Testis (tissue), 3 donors: ENCODE data around the gene SEPTIN6. TPM values are rescaled to one million over a fixed set of nuclear protein-coding genes. Genes with fewer than 3 reads are reported as not detected.

Experiments used
- DNase-seq: peaks from one replicate; pipeline ENCODE4 v3.0.0-alpha.2; 2019
- H3K27ac ChIP-seq, 2 donors: fragments of 200-600 bp; sonication (generic); one replicate each; pipeline ENCODE4 v1.5.1; 2019
- H3K27me3 ChIP-seq: fragments of 200-600 bp; sonication (generic); one replicate; pipeline ENCODE4 v1.5.1; 2019
- H3K36me3 ChIP-seq: fragments of 200-600 bp; sonication (generic); one replicate; pipeline ENCODE4 v1.5.1; 2017; ENCODE audit warnings: low read depth; ENCODE audit errors: missing control alignments
- H3K4me1 ChIP-seq: fragments of 200-600 bp; sonication (generic); one replicate; pipeline ENCODE4 v1.5.1; 2019
- H3K4me3 ChIP-seq, 2 donors: fragments of 200-600 bp; sonication (generic); one replicate each; pipeline ENCODE4 v1.5.1; 2017 to 2019
- H3K9me3 ChIP-seq: fragments of 200-600 bp; sonication (generic); one replicate; pipeline ENCODE4 v1.5.1; 2017
- CTCF ChIP-seq, 3 experiments: fragments of 450-650 bp in 2 of 3; fragments of 200-600 bp in 1 of 3; sonication (generic) in 1 of 3; IDR thresholded peaks; one replicate each; pipeline ENCODE4 v1.5.1; 2016 to 2019; ENCODE audit warnings: antibody characterized with exemption in 3 of 3, mild to moderate bottlenecking in 2 of 3, moderate library complexity in 1 of 3
- POLR2A ChIP-seq: fragments of 450-650 bp; IDR thresholded peaks from one replicate; pipeline ENCODE4 v1.6.1; 2017; ENCODE audit warnings: antibody characterized with exemption, mild to moderate bottlenecking, moderate library complexity
- WGBS, 2 donors: methylation state at CpG; one replicate each; pipeline ENCODE4 v1.1.5; 2018; 5-methylcytosine and 5-hydroxymethylcytosine counted together
- intact Hi-C: fragments of 100-400 bp; cut with DNase I; formaldehyde crosslinking; loops from one replicate; pipeline ENCODE4 v1.15.1; 2023; ENCODE audit warnings: low total_unique reads
- polyA plus RNA-seq: library from polyadenylated mRNA; stranded (reverse); fragments of 350-450 nt; fragmentation: Illumina TruSeq; extraction: RNeasy Lipid Tissue Mini Kit (QIAGEN cat#74804); gene quantifications from one replicate; pipeline ENCODE4 v1.2.3, GENCODE V29; 2014; ENCODE audit warnings: low read depth, low replicate concordance; ENCODE audit not compliant: insufficient read depth
- total RNA-seq, 2 donors: library from RNA; depleted of rRNA; stranded (reverse); fragments of >200 nt; gene quantifications; one replicate each; pipeline ENCODE4 v1.2.3, GENCODE V29; 2016

SEPTIN6 gene
- total and polyA plus RNA-seq, 3 donors from 2014 or later = 80.2 to 250 (median 187) TPM

GRCh38 chrX:119682019-119682989 lies 10.7 kb downstream of the SEPTIN6 start:
- Histone ChIP-seq H3K9me3 (no peaks in the 10 kb centered on the region), H3K27me3 (no peaks in the 10 kb centered on the region), H3K36me3 (no peaks in the 10 kb centered on the region), H3K4me3 (no peak overlapping the region), H3K27ac (no peak overlapping the region), H3K4me1 (peaks cover 15% of the 10 kb centered on the region)
- no peak for TF ChIP-seq CTCF (IDR thresholded peaks at IDR 0.05)
- TF ChIP-seq POLR2A = no peak
- intact Hi-C loops = no loop called here
- no peak for DNase-seq
- 59 to 80% methylated on average over 15 of the region's 15 CpGs for WGBS, 2 donors

GRCh38 chrX:119677654-119677981 lies 15.3 kb downstream of the SEPTIN6 start:
- Histone ChIP-seq H3K27me3 (no peaks in the 10 kb centered on the region), H3K27ac (peak overlapping the region in 1 of 2 donors; percentile 19), H3K36me3 (no peaks in the 10 kb centered on the region), H3K4me3 (no peak overlapping the region), H3K9me3 (no peaks in the 10 kb centered on the region), H3K4me1 (peaks cover 10% of the 10 kb centered on the region)
- intact Hi-C loops = no loop called here
- no peak for DNase-seq
- WGBS, 2 donors = 64% methylated on average over 6 of the region's 6 CpGs; no CpG with 5 or more reads in 1 of the 2 donors
- TF ChIP-seq POLR2A = no peak

GRCh38 chrX:119676949-119677653 lies 15.9 kb downstream of the SEPTIN6 start:
- TF ChIP-seq CTCF (IDR thresholded peaks at IDR 0.05) (no peak), POLR2A (no peak)
- 36 to 39% methylated on average over 3 to 8 of the region's 8 CpGs for WGBS, 2 donors
- H3K4me3 ChIP-seq = no peak overlapping the region
- peaks cover 10% of the 10 kb centered on the region for H3K4me1 ChIP-seq
- DNase-seq = no peak
- intact Hi-C loops = no loop called here
- H3K27me3 ChIP-seq = no peaks in the 10 kb centered on the region
- H3K9me3 ChIP-seq = no peaks in the 10 kb centered on the region
- H3K36me3 ChIP-seq = no peaks in the 10 kb centered on the region
- peak overlapping the region; percentile 19 to 44 for H3K27ac ChIP-seq

GRCh38 chrX:119673336-119673735 lies 19.6 kb downstream of the SEPTIN6 start:
- peak; percentile 85 for DNase-seq
- 73 to 88% methylated on average over 7 to 8 of the region's 8 CpGs for WGBS, 2 donors
- intact Hi-C loops = no loop called here
- TF ChIP-seq CTCF (IDR thresholded peaks at IDR 0.05) (no peak), POLR2A (no peak)
- H3K27me3 ChIP-seq = no peaks in the 10 kb centered on the region
- no peak overlapping the region for H3K27ac ChIP-seq
- H3K4me1 ChIP-seq = peaks cover 15% of the 10 kb centered on the region
- H3K9me3 ChIP-seq = no peaks in the 10 kb centered on the region
- H3K36me3 ChIP-seq = no peaks in the 10 kb centered on the region
- H3K4me3 ChIP-seq = no peak overlapping the region

GRCh38 chrX:119672426-119672825 lies 20.5 kb downstream of the SEPTIN6 start:
- Histone ChIP-seq H3K4me3 (no peak overlapping the region), H3K9me3 (no peaks in the 10 kb centered on the region), H3K27ac (no peak overlapping the region), H3K27me3 (no peaks in the 10 kb centered on the region), H3K4me1 (peaks cover 23% of the 10 kb centered on the region), H3K36me3 (no peaks in the 10 kb centered on the region)
- no peak for DNase-seq
- TF ChIP-seq CTCF (IDR thresholded peaks at IDR 0.05) (no peak), POLR2A (no peak)
- intact Hi-C loops = no loop called here
- 61 to 90% methylated on average over 2 of the region's 2 CpGs for WGBS, 2 donors
